H9 (cell line): ENCODE results near the gene MFAP3. TPM values are rescaled to one million over a fixed set of nuclear protein-coding genes. Genes with fewer than 3 reads are reported as not detected.

ENCODE experiments used
- DNase-seq: peaks from one replicate; pipeline ENCODE4 v3.0.0-alpha.2; 2017
- H2AFZ ChIP-seq: one replicate; pipeline ENCODE4 v1.6.1; 2013; ENCODE audit warnings: mild to moderate bottlenecking, low read length, control low read depth, moderate library complexity
- H2AK5ac ChIP-seq: 2 replicates; pipeline ENCODE4 v1.6.1; 2013; ENCODE audit warnings: low read length, control low read depth, mixed read lengths; ENCODE audit not compliant: insufficient read length
- H2BK120ac ChIP-seq: one replicate; pipeline ENCODE4 v1.6.1; 2013; ENCODE audit warnings: low read depth, mild to moderate bottlenecking, low read length, control low read depth, inconsistent platforms; ENCODE audit not compliant: poor library complexity, severe bottlenecking
- H2BK12ac ChIP-seq: 2 replicates; pipeline ENCODE4 v1.6.1; 2013; ENCODE audit warnings: low read length, control low read depth, mixed read lengths, low read depth; ENCODE audit not compliant: insufficient read length
- H2BK15ac ChIP-seq: 2 replicates; pipeline ENCODE4 v1.6.1; 2013; ENCODE audit warnings: low read depth, low read length, control low read depth
- H2BK20ac ChIP-seq: one replicate; pipeline ENCODE4 v1.6.1; 2013; ENCODE audit warnings: low read depth, mild to moderate bottlenecking, low read length, control low read depth, inconsistent platforms; ENCODE audit not compliant: poor library complexity, severe bottlenecking
- H2BK5ac ChIP-seq: 2 replicates; pipeline ENCODE4 v1.6.1; 2013; ENCODE audit warnings: low read length, control low read depth, mixed read lengths; ENCODE audit not compliant: insufficient read length
- H3K14ac ChIP-seq: 2 replicates; pipeline ENCODE4 v1.6.1; 2013; ENCODE audit warnings: low read length, control low read depth; ENCODE audit not compliant: insufficient read depth
- H3K18ac ChIP-seq: 2 replicates; pipeline ENCODE4 v1.6.1; 2013; ENCODE audit warnings: low read depth, mild to moderate bottlenecking, mixed read lengths, low read length, control low read depth; ENCODE audit not compliant: insufficient read length
- H3K23ac ChIP-seq: 2 replicates; pipeline ENCODE4 v1.6.1; 2013; ENCODE audit warnings: low read length, control low read depth, mixed read lengths, low read depth; ENCODE audit not compliant: insufficient read length
- H3K23me2 ChIP-seq: 2 replicates; pipeline ENCODE4 v1.6.1; 2013; ENCODE audit warnings: low read depth, mild to moderate bottlenecking, mixed read lengths, low read length, control low read depth; ENCODE audit not compliant: insufficient read length, poor library complexity, severe bottlenecking
- H3K27ac ChIP-seq: 2 replicates; pipeline ENCODE4 v1.5.1; 2013; ENCODE audit warnings: low read length, control low read depth, mixed read lengths, low read depth; ENCODE audit not compliant: insufficient read length
- H3K27me3 ChIP-seq: 2 replicates; pipeline ENCODE4 v1.6.1; 2013; ENCODE audit warnings: low read length, control low read depth, inconsistent platforms; ENCODE audit not compliant: insufficient read depth
- H3K4ac ChIP-seq: 2 replicates; pipeline ENCODE4 v1.6.1; 2013; ENCODE audit warnings: low read depth, mild to moderate bottlenecking, control low read depth, inconsistent platforms, low read length, moderate library complexity
- H3K4me1 ChIP-seq: 2 replicates; pipeline ENCODE4 v1.6.1; 2013; ENCODE audit warnings: low read length, control low read depth, inconsistent platforms; ENCODE audit not compliant: insufficient read depth
- H3K4me2 ChIP-seq: 2 replicates; pipeline ENCODE4 v1.6.1; 2013; ENCODE audit warnings: low read length, control low read depth, mixed read lengths; ENCODE audit not compliant: insufficient read length, insufficient read depth
- H3K56ac ChIP-seq: 2 replicates; pipeline ENCODE4 v1.6.1; 2013; ENCODE audit warnings: low read depth, mild to moderate bottlenecking, mixed read lengths, low read length, control low read depth; ENCODE audit not compliant: insufficient read length
- H3K79me1 ChIP-seq: 2 replicates; pipeline ENCODE4 v1.6.1; 2013; ENCODE audit warnings: low read depth, mild to moderate bottlenecking, moderate library complexity, low read length, control low read depth, inconsistent platforms; ENCODE audit not compliant: insufficient read depth, poor library complexity, severe bottlenecking
- H3K79me2 ChIP-seq: 2 replicates; pipeline ENCODE4 v1.6.1; 2013; ENCODE audit warnings: low read length, control low read depth, inconsistent platforms; ENCODE audit not compliant: insufficient read depth
- H3K9ac ChIP-seq: 2 replicates; pipeline ENCODE4 v1.6.1; 2013; ENCODE audit warnings: low read length, control low read depth, mixed read lengths; ENCODE audit not compliant: insufficient read length; ENCODE audit errors: extremely low read depth
- H3K9me3 ChIP-seq: one replicate; pipeline ENCODE4 v1.6.1; 2013; ENCODE audit warnings: low read depth, low read length, inconsistent platforms; ENCODE audit not compliant: control insufficient read depth
- H3T11ph ChIP-seq: one replicate; pipeline ENCODE4 v1.6.1; 2013; ENCODE audit warnings: mild to moderate bottlenecking, low read length, control low read depth, inconsistent platforms
- H4K20me1 ChIP-seq: one replicate; pipeline ENCODE4 v1.6.1; 2013; ENCODE audit not compliant: control insufficient read depth, insufficient read length, insufficient read depth
- H4K5ac ChIP-seq: 2 replicates; pipeline ENCODE4 v1.6.1; 2013; ENCODE audit warnings: low read depth, mild to moderate bottlenecking, mixed read lengths, low read length, control low read depth; ENCODE audit not compliant: insufficient read length
- H4K8ac ChIP-seq: replicated peaks from 2 replicates; pipeline ENCODE4 v1.6.1; 2013; ENCODE audit warnings: low read length, control low read depth, mixed read lengths, low read depth; ENCODE audit not compliant: insufficient read length
- H4K91ac ChIP-seq: 2 replicates; pipeline ENCODE4 v1.6.1; 2013; ENCODE audit warnings: low read depth, mild to moderate bottlenecking, moderate library complexity, mixed read lengths, low read length, control low read depth; ENCODE audit not compliant: insufficient read length
- H3K27ac Mint-ChIP-seq, 3 experiments: 2 replicates in 2 of 3; 3 replicates in 1 of 3; pipeline ENCODE4 v1.8.0; 2020 to 2021; ENCODE audit warnings: mixed read lengths in 3 of 3, mild to moderate bottlenecking in 1 of 3, moderate library complexity in 1 of 3
- H3K27me3 Mint-ChIP-seq: 2 replicates; pipeline ENCODE4 v1.8.0; 2021; ENCODE audit warnings: low read depth, mild to moderate bottlenecking, moderate library complexity, mixed read lengths
- H3K36me3 Mint-ChIP-seq, 3 experiments: 2 replicates in 2 of 3; 3 replicates in 1 of 3; pipeline ENCODE4 v1.8.0; 2020 to 2021; ENCODE audit warnings: low read depth in 3 of 3, mixed read lengths in 3 of 3; ENCODE audit not compliant: insufficient read depth in 1 of 3
- H3K4me1 Mint-ChIP-seq, 2 experiments: 2 replicates each; pipeline ENCODE4 v1.8.0; 2020; ENCODE audit warnings: mixed read lengths in 2 of 2
- H3K4me3 Mint-ChIP-seq, 2 experiments: 2 replicates in 1 of 2; 3 replicates in 1 of 2; pipeline ENCODE4 v1.8.0; 2020 to 2021; ENCODE audit warnings: mild to moderate bottlenecking in 2 of 2, mixed read lengths in 2 of 2, moderate library complexity in 1 of 2
- H3K9me3 Mint-ChIP-seq, 2 experiments: 2 replicates in 1 of 2; 3 replicates in 1 of 2; pipeline ENCODE4 v1.8.0; 2020; ENCODE audit warnings: mild to moderate bottlenecking in 2 of 2, mixed read lengths in 2 of 2, moderate library complexity in 1 of 2
- WGBS: extraction: QIAGEN DNeasy Blood & Tissue Kit; methylation state at CpG from one replicate; pipeline ENCODE4 v1.1.7; 2013; ENCODE audit warnings: missing lambda C conversion rate, low lambda C conversion rate, mixed read lengths; ENCODE audit not compliant: insufficient read length; ENCODE audit errors: extremely low coverage; 5-methylcytosine and 5-hydroxymethylcytosine counted together
- total RNA-seq: library from RNA; stranded (reverse); gene quantifications from 2 replicates; pipeline ENCODE4 v1.2.1, GENCODE V29; 2021
- TF ChIP-seq, protein P1 (sequence below): fragments of 200-600 bp; sonication (generic); conservative IDR thresholded peaks from 3 replicates; pipeline ENCODE4 v1.8.0; 2021; ENCODE audit warnings: antibody characterized with exemption, mild to moderate bottlenecking

MFAP3 gene
- total RNA-seq, 1 experiment from 2014 or later = 24.5 TPM

DNA sequence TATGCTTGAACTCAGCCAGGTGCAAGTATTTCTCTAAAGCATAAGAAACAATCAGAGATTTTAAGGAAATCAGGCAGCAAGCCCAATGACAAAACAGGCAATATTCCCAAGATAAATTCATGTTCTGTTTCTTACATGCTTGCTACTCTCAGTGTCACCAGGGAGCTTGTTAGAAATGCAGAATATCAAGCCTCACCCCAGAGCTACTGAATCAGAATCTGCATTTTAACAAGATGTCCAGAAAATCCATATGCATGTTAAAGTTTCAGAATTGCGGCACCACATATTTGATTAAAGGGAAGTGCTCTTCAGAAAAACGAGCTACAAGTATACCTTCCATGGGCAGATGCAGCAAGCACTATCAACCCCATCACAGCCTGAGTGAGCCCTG, 54.4 kb downstream of the MFAP3 start:
- Histone ChIP-seq H2BK15ac (no peak overlapping the region), H3K23ac (no peak overlapping the region), H3K27ac (no peak overlapping the region), H2BK5ac (no peak overlapping the region), H3K14ac (no peak overlapping the region), H3K23me2 (no peaks in the 10 kb centered on the region), H2BK120ac (no peak overlapping the region), H2AFZ (no peak overlapping the region), H3K9me3 (no peaks in the 10 kb centered on the region), H2BK20ac (no peak overlapping the region), H3K79me2 (no peaks in the 10 kb centered on the region), H4K20me1 (no peaks in the 10 kb centered on the region), H3K56ac (no peak overlapping the region), H3K27me3 (no peaks in the 10 kb centered on the region), H4K5ac (no peak overlapping the region), H3K4me1 (peaks cover 2% of the 10 kb centered on the region), H3K9ac (no peak overlapping the region), H3K79me1 (no peaks in the 10 kb centered on the region), H3T11ph (no peak overlapping the region), H4K91ac (no peak overlapping the region), H3K4me2 (no peak overlapping the region), H4K8ac (no peak overlapping the region), H2BK12ac (no peak overlapping the region), H2AK5ac (no peak overlapping the region), H3K18ac (no peak overlapping the region), H3K4ac (no peak overlapping the region)
- H3K36me3 Mint-ChIP-seq = no peaks in the 10 kb centered on the region
- no CpG with 5 or more reads among the region's 2 CpGs for WGBS
- H3K27ac Mint-ChIP-seq = no peak overlapping the region; a peak in 1 of 7 replicates
- TF ChIP-seq, protein P1, sequence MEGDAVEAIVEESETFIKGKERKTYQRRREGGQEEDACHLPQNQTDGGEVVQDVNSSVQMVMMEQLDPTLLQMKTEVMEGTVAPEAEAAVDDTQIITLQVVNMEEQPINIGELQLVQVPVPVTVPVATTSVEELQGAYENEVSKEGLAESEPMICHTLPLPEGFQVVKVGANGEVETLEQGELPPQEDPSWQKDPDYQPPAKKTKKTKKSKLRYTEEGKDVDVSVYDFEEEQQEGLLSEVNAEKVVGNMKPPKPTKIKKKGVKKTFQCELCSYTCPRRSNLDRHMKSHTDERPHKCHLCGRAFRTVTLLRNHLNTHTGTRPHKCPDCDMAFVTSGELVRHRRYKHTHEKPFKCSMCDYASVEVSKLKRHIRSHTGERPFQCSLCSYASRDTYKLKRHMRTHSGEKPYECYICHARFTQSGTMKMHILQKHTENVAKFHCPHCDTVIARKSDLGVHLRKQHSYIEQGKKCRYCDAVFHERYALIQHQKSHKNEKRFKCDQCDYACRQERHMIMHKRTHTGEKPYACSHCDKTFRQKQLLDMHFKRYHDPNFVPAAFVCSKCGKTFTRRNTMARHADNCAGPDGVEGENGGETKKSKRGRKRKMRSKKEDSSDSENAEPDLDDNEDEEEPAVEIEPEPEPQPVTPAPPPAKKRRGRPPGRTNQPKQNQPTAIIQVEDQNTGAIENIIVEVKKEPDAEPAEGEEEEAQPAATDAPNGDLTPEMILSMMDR = no peak
- DNase-seq = no peak
- H3K27me3 Mint-ChIP-seq = peaks cover 28% of the 10 kb centered on the region
- H3K4me1 Mint-ChIP-seq = peaks cover 22 to 23% of the 10 kb centered on the region in 2 experiments
- H3K4me3 Mint-ChIP-seq = no peak overlapping the region
- no peaks in the 10 kb centered on the region for H3K9me3 Mint-ChIP-seq
